OCI-LY7 (cell line): ENCODE results near the gene GTF3C1. TPM values are rescaled to one million over a fixed set of nuclear protein-coding genes. Genes with fewer than 3 reads are reported as not detected.
"Not testable (repeated sequence)": the region's sequence is repeated elsewhere in the genome, so short reads cannot be mapped to it uniquely, and the experiment has no call there.

Source experiments
- BruUV-seq: library from RNA; stranded (reverse); fragments of 400-500 nt; replicated peaks from 2 replicates; lab custom pipeline; 2021; lab: Mats Ljungman, UMichigan
- CTCF ChIA-PET: fragments of 300-600 bp; sonication (Branson Sonifier 250); formaldehyde crosslinking; loops from one replicate; lab custom pipeline; 2022; ENCODE audit warnings: antibody characterized with exemption; ENCODE audit not compliant: unreplicated experiment; lab: Charles Lee
- POLR2A ChIA-PET: fragments of 300-600 bp; sonication (Branson Sonifier 250); formaldehyde crosslinking; loops from one replicate; lab custom pipeline; 2022; ENCODE audit warnings: antibody characterized with exemption; lab: Charles Lee
- DNase-seq: peaks from one replicate; pipeline ENCODE4 v3.0.0-alpha.2; 2015; ENCODE audit warnings: low spot score
- H2AFZ ChIP-seq: fragments of 200-600 bp; sonication (generic), shearing (Covaris generic); 2 replicates; pipeline ENCODE4 v1.6.1; 2014; ENCODE audit warnings: mild to moderate bottlenecking, antibody characterized with exemption, low read length, moderate library complexity
- H3K27ac ChIP-seq: fragments of 200-600 bp; sonication (generic); 2 replicates; pipeline ENCODE4 v1.5.1; 2014; ENCODE audit warnings: mixed run types, low read depth, mild to moderate bottlenecking, moderate library complexity, low read length, inconsistent platforms; ENCODE audit not compliant: poor library complexity, severe bottlenecking
- H3K36me3 ChIP-seq: fragments of 200-600 bp; sonication (generic); 2 replicates; pipeline ENCODE4 v1.6.1; 2014; ENCODE audit warnings: mild to moderate bottlenecking, antibody characterized with exemption, low read length, moderate library complexity, mixed read lengths; ENCODE audit not compliant: insufficient read depth
- H3K4me1 ChIP-seq: fragments of 200-600 bp; sonication (generic); 2 replicates; pipeline ENCODE4 v1.5.1; 2014; ENCODE audit warnings: mild to moderate bottlenecking, low read length; ENCODE audit not compliant: insufficient read depth, poor library complexity, severe bottlenecking
- H3K4me2 ChIP-seq: fragments of 200-600 bp; sonication (generic); 2 replicates; pipeline ENCODE4 v1.6.1; 2014; ENCODE audit warnings: mild to moderate bottlenecking, low read length
- H3K4me3 ChIP-seq: fragments of 200-600 bp; sonication (generic); 2 replicates; pipeline ENCODE4 v1.5.1; 2014; ENCODE audit warnings: mild to moderate bottlenecking, low read depth, low read length; ENCODE audit not compliant: poor library complexity, severe bottlenecking
- H3K79me2 ChIP-seq: fragments of 200-600 bp; sonication (generic); 2 replicates; pipeline ENCODE4 v1.6.1; 2016; ENCODE audit warnings: low read depth, mild to moderate bottlenecking, low read length, moderate library complexity, mixed read lengths; ENCODE audit not compliant: insufficient read depth
- H3K9me2 ChIP-seq: fragments of 200-600 bp; sonication (generic); 2 replicates; pipeline ENCODE4 v1.6.1; 2016; ENCODE audit warnings: mild to moderate bottlenecking, low read length, mixed read lengths; ENCODE audit not compliant: insufficient read depth
- H3K9me3 ChIP-seq: fragments of 200-600 bp; sonication (generic); 2 replicates; pipeline ENCODE4 v1.6.1; 2014; ENCODE audit warnings: mild to moderate bottlenecking, mixed run types, low read length, mixed read lengths
- H4K20me1 ChIP-seq: fragments of 200-600 bp; sonication (generic); 2 replicates; pipeline ENCODE4 v1.6.1; 2014; ENCODE audit warnings: mild to moderate bottlenecking, antibody characterized with exemption, low read length, moderate library complexity, mixed read lengths; ENCODE audit not compliant: insufficient read depth
- EZH2phosphoT487 ChIP-seq: fragments of 200-600 bp; sonication (generic); IDR thresholded peaks from 2 replicates; pipeline ENCODE4 v1.6.1; 2018; ENCODE audit warnings: low read depth, borderline replicate concordance, mild to moderate bottlenecking, mixed run types, antibody characterized with exemption, low read length, moderate library complexity, mixed read lengths
- intact Hi-C: fragments of 100-400 bp; cut with micrococcal nuclease; formaldehyde crosslinking; loops from one replicate; pipeline ENCODE4 v1.10.0; 2022; ENCODE audit not compliant: unreplicated experiment
- total RNA-seq, 2 experiments: library from RNA; depleted of rRNA in 1 of 2; stranded (reverse); fragments of >200 nt in 1 of 2; shearing (Covaris generic) in 1 of 2; gene quantifications; 2 replicates each; pipeline ENCODE4 v1.2.3, GENCODE V29; 2014 to 2022
- TF ChIP-seq, protein P1 (sequence below): fragments of 200-600 bp; sonication (generic); conservative IDR thresholded peaks from 2 replicates; pipeline ENCODE4 v1.5.1; 2014; ENCODE audit warnings: mild to moderate bottlenecking, antibody characterized with exemption, low read length, moderate library complexity, mixed read lengths

Gene GTF3C1
- total RNA-seq, 2 experiments from 2014 or later, result 48.3 to 57.1 TPM

DNA sequence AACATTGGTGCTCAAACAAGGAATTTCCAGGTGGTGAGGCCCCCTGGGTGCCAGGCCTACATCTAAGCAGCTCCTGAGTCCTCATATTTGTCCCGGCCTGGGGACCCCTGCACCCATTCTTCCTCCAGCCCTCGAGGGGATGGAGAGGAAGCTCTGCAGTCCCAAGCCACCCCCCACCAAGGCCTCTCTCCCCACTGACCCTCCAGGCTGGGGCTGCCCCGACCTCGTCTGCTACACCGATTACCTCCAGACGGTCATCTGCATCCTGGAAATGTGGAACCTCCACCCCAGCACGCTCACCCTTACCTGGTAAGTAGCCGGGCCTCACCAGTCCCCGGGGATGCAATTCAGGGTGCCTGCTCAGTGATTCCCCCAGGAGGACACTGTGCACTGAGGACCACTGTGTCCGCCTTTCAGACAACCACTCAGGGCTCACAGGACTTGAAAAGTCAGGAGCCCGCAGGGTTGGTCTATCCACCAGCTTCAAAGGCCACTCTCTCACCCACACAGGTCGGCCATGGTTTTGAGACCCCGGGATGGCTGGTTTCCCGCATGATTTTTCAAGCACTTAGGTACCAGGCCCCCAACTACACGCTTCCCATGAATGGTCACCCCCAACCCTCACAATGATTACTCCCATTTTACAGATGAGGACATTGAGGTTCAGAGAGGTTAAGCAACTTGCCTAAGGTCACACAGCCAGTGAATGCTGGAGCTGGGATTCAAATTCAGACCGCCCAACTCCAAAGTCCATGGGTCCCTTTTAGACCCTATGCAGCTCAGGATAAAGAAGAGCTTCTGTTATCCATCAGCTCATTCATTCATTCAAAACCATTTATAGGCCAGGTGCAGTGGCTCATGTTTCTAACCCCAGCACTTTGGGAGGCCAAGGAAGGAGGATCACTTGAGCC lies 115.3 kb downstream of the GTF3C1 start:
- POLR2A ChIA-PET, result interaction anchor here (1.2 kb wide), 1 partner anchor 14 kb away, joined by 3 read pairs; no protein-coding TSS in a partner anchor

DNA sequence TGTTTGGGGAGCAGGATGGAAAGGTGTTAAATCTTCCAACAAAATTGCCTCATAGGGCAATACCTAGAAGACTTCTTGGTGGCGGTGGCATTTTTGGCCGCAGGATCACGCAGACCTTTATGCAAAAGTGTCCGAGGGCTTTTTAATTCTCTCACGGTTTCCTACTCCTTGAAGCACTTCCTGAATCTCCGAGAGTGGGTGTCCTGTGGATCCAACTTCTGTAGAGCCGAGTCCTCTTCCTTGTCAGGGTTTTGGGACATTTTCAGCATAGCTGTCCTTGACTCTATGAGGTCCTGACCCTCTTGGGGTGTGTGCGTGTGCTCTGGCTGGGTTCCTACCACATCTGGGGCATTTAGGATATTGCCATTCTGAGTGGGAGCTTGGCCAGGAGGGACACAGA lies 116.1 kb downstream of the GTF3C1 start:
- TF ChIP-seq, protein P1, sequence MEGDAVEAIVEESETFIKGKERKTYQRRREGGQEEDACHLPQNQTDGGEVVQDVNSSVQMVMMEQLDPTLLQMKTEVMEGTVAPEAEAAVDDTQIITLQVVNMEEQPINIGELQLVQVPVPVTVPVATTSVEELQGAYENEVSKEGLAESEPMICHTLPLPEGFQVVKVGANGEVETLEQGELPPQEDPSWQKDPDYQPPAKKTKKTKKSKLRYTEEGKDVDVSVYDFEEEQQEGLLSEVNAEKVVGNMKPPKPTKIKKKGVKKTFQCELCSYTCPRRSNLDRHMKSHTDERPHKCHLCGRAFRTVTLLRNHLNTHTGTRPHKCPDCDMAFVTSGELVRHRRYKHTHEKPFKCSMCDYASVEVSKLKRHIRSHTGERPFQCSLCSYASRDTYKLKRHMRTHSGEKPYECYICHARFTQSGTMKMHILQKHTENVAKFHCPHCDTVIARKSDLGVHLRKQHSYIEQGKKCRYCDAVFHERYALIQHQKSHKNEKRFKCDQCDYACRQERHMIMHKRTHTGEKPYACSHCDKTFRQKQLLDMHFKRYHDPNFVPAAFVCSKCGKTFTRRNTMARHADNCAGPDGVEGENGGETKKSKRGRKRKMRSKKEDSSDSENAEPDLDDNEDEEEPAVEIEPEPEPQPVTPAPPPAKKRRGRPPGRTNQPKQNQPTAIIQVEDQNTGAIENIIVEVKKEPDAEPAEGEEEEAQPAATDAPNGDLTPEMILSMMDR, result no peak
- TF ChIP-seq EZH2phosphoT487, result no peak
- no TSS peak for BruUV-seq
- peaks cover 43% of the 10 kb centered on the region for H3K4me1 ChIP-seq
- DNase-seq, result no peak
- no peaks in the 10 kb centered on the region for H3K9me2 ChIP-seq
- ChIA-PET CTCF (no interaction called here), POLR2A (no interaction called here)
- no peak overlapping the region for H3K4me3 ChIP-seq
- no peaks in the 10 kb centered on the region for H3K9me3 ChIP-seq
- intact Hi-C loops, result no loop called here
- peaks cover 47% of the 10 kb centered on the region for H3K36me3 ChIP-seq
- no peak overlapping the region for H3K4me2 ChIP-seq
- H3K79me2 ChIP-seq, result no peaks in the 10 kb centered on the region
- no peak overlapping the region for H3K27ac ChIP-seq
- H4K20me1 ChIP-seq, result no peaks in the 10 kb centered on the region
- H2AFZ ChIP-seq, result no peak overlapping the region

More for the DNA sequence above, 115.3 kb downstream of the GTF3C1 start:
- BruUV-seq, result no TSS peak
- intact Hi-C loops, result no loop called here
- H3K4me2 ChIP-seq, result no peak overlapping the region
- H3K27ac ChIP-seq, result no peak overlapping the region
- no peaks in the 10 kb centered on the region for H3K79me2 ChIP-seq
- DNase-seq, result no peak
- no peaks in the 10 kb centered on the region for H3K9me3 ChIP-seq
- peaks cover 55% of the 10 kb centered on the region for H3K36me3 ChIP-seq
- H3K9me2 ChIP-seq, result no peaks in the 10 kb centered on the region
- no peaks in the 10 kb centered on the region for H4K20me1 ChIP-seq
- no peak overlapping the region for H3K4me3 ChIP-seq
- CTCF ChIA-PET, result no interaction called here
- no peak overlapping the region for H2AFZ ChIP-seq
- H3K4me1 ChIP-seq, result peaks cover 36% of the 10 kb centered on the region
- TF ChIP-seq EZH2phosphoT487, result no peak
- TF ChIP-seq, protein P1, result no peak

DNA sequence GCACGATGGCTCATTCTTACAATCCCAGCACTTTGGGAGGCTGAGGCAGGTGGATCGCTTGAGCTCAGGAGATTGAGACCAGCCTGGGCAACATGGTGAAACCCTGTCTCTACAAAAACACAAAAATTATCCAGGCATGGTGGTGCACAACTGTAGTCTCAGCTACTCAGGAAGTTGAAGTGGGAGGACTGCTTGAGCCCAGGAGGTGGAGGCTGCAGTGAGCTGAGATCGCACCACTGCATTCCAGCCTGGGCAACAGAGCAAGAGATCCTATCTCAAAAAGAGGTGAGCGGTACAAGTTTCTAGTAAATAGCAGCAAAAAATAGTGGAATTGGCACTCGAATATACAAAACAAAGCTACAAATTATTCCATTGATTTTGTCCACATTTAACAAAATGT lies 116.5 kb downstream of the GTF3C1 start:
- H2AFZ ChIP-seq, intact Hi-C loops, POLR2A ChIA-PET, H3K4me3 ChIP-seq, DNase-seq, H3K9me3 ChIP-seq, H3K79me2 ChIP-seq, BruUV-seq, CTCF ChIA-PET, H3K27ac ChIP-seq, H3K4me2 ChIP-seq, H4K20me1 ChIP-seq, H3K9me2 ChIP-seq: not testable (repeated sequence)
- H3K36me3 ChIP-seq, result peaks cover 47% of the 10 kb centered on the region
- H3K4me1 ChIP-seq, result peaks cover 48% of the 10 kb centered on the region
